Skeletal muscle satellite cell (primary cell): ENCODE results near the gene ALK.

Experiments used
- H3K27me3 ChIP-seq: 2 replicates; pipeline ENCODE4 v1.7.0; 2013; ENCODE audit warnings: low read length; ENCODE audit not compliant: control insufficient read depth, insufficient read depth
- H3K36me3 ChIP-seq: 2 replicates; pipeline ENCODE4 v1.7.0; 2013; ENCODE audit warnings: mild to moderate bottlenecking, control low read depth, low read length; ENCODE audit not compliant: insufficient read depth
- H3K4me1 ChIP-seq: 2 replicates; pipeline ENCODE4 v1.7.0; 2013; ENCODE audit warnings: low read length; ENCODE audit not compliant: control insufficient read depth, insufficient read depth
- H3K4me2 ChIP-seq: 2 replicates; pipeline ENCODE4 v1.7.0; 2013; ENCODE audit warnings: mild to moderate bottlenecking, low read length
- H3K4me3 ChIP-seq: 2 replicates; pipeline ENCODE4 v1.7.0; 2013; ENCODE audit warnings: low read length
- H3K9ac ChIP-seq: 2 replicates; pipeline ENCODE4 v1.7.0; 2013; ENCODE audit warnings: mild to moderate bottlenecking, low read depth, low read length, moderate library complexity
- H3K9me3 ChIP-seq: replicated peaks from 2 replicates; pipeline ENCODE4 v1.7.0; 2013; ENCODE audit warnings: mild to moderate bottlenecking, control low read depth, low read length

ALK gene

DNA sequence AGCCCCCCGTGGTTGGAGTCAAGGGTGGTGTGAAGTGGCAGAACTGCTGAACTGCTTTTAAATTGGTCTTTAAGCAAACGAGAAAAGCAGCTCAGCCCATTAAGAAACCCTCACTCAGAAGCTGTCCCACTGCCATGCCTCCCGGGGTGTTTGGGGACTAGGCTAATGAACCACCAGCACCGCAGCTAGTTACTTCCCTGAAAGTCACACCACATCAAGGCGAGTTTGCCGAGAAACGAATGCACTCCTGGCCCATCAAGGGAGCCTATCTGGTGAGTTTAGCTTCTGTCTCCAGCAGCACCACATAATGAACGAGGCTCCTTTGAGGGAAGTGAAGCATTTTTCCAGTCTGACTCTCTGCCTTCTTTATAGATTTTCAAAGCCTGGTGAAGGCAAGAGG is 14.6 kb upstream of the ALK start:
- no peaks in the 10 kb centered on the region for H3K9me3 ChIP-seq
- no peaks in the 10 kb centered on the region for H3K36me3 ChIP-seq
- H3K27me3 ChIP-seq, result peaks cover 5% of the 10 kb centered on the region
- no peak overlapping the region for H3K4me3 ChIP-seq
- H3K4me1 ChIP-seq, result no peaks in the 10 kb centered on the region
- no peak overlapping the region for H3K4me2 ChIP-seq
- H3K9ac ChIP-seq, result no peak overlapping the region

- no peaks in the 10 kb centered on the region for H3K4me1 ChIP-seq
- no peak overlapping the region for H3K4me2 ChIP-seq
- no peak overlapping the region for H3K4me3 ChIP-seq
- no peak overlapping the region for H3K9ac ChIP-seq
- H3K36me3 ChIP-seq, result no peaks in the 10 kb centered on the region
- no peaks in the 10 kb centered on the region for H3K9me3 ChIP-seq
- H3K27me3 ChIP-seq, result peaks cover 8% of the 10 kb centered on the region
These were observed 10.4 kb upstream of the ALK start for GRCh38 chr2:29931818-29932217.

DNA sequence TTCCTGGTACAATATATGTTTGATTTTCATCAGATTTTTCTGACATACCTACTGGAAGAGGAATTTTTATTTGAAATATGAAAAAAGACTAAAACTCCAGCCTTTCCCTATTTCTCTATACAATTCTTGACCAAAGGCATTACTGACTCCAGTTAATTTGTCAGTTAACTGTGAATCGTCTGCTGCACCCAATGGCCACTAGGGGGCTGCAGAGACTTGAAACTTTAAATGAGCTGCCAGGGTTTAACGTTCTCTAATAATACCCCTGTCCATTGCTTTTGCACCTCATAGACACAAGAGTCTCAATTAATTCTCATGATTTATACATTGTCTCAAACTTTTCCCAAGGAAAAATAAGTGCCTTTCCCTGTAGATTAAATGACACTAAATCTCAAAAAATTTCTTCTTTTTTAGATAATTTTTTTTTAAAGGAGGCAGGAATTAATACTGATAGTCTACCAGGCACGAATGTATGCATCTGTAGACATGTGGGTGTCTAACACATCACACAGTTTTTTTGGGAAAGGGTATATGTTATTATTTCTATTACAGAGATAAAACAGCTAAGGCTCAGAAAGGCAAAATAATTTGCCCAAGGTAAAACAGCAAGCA is 1.8 kb upstream of the ALK start:
- H3K4me3 ChIP-seq, result no peak overlapping the region
- peaks cover 44% of the 10 kb centered on the region for H3K27me3 ChIP-seq
- no peaks in the 10 kb centered on the region for H3K9me3 ChIP-seq
- H3K4me2 ChIP-seq, result no peak overlapping the region
- no peak overlapping the region for H3K9ac ChIP-seq
- H3K36me3 ChIP-seq, result no peaks in the 10 kb centered on the region
- peaks cover 8% of the 10 kb centered on the region for H3K4me1 ChIP-seq

DNA sequence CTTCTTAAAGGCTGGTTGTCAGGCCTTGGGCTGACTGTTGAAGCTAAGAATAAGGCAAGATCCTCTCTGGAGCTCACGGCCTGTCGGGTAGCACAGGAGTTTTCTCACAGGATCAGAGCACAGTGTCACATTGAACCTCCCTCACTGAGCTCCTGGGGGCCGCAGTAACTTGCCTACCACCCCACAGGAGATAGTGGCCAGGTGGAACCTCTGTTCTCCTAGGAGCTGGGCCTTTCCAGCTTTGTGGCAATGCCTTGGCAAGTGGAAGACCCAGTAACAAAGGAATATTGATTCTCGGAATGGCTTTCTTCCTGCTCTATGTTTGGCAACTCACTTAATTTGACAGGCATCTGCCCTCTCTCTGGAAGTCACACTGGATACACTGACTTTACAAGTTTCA is 1.2 kb upstream of the ALK start:
- H3K27me3 ChIP-seq, result peaks cover 48% of the 10 kb centered on the region
- H3K9ac ChIP-seq, result no peak overlapping the region
- H3K9me3 ChIP-seq, result no peaks in the 10 kb centered on the region
- no peaks in the 10 kb centered on the region for H3K36me3 ChIP-seq
- H3K4me2 ChIP-seq, result no peak overlapping the region
- H3K4me1 ChIP-seq, result peaks cover 8% of the 10 kb centered on the region
- H3K4me3 ChIP-seq, result no peak overlapping the region

DNA sequence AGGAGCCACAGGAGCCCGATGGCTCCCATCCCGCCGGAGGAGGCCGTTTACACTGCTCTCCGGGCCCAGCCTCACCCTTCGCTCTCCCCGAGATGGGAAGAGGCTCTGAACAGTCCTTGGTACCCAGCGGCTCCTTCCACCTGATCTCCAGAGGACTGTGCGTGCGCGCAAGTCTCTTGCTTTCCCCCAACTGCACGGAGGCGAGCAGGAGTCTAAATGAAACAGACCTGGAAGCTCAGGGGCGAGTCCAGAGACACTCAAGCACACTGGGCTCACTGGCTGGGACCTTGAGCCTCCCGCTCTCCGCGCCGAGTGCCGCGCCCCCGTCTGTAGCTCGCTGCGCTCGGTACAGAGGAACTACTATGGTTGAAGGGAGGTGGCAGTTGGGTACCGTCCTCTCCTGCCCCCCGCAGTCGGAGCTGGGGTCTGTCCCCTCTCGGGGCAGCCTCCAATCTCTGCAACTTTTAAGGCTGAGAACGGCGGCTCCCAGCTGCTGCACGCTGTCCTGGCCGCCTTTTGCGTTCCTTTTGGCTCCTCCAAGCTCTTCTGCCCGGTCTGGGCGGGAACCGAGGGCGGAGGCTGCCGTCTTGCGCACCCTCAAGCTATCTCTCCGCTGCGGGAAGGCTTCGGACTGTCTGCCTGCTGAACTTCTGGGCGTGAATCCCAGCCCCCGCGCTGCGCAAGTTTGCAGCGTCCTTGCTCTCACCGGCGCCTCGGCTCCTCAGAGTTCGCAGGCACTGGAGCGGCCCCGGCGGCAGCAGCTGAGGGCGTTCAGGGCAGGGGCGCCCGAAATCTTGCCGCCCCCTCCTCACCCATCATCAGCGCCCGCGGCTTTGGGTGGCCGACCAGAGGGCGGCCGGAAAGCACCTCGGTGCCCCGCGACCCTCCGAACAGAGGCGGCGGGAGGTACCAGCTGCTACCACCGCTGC is 491 bp downstream of the ALK start:
- peaks cover 48% of the 10 kb centered on the region for H3K27me3 ChIP-seq
- H3K9ac ChIP-seq, result no peak overlapping the region
- peak overlapping the region; percentile 52 for H3K4me3 ChIP-seq

GRCh38 chr2:29920130-29920577 is 1.2 kb downstream of the ALK start:
- peak overlapping the region; percentile 46 for H3K4me3 ChIP-seq
- H3K9ac ChIP-seq, result no peak overlapping the region
- peak overlapping the region; percentile 71 for H3K4me2 ChIP-seq
- peaks cover 8% of the 10 kb centered on the region for H3K4me1 ChIP-seq
- H3K9me3 ChIP-seq, result no peaks in the 10 kb centered on the region
- H3K27me3 ChIP-seq, result peaks cover 48% of the 10 kb centered on the region
- H3K36me3 ChIP-seq, result no peaks in the 10 kb centered on the region

More for the DNA sequence above, 491 bp downstream of the ALK start:
- Histone ChIP-seq H3K36me3 (no peaks in the 10 kb centered on the region), H3K4me1 (peaks cover 8% of the 10 kb centered on the region), H3K4me2 (peak overlapping the region; percentile 71), H3K9me3 (no peaks in the 10 kb centered on the region)

GRCh38 chr2:29918941-29919340 is 2.4 kb downstream of the ALK start:
- H3K9me3 ChIP-seq, result no peaks in the 10 kb centered on the region
- peaks cover 51% of the 10 kb centered on the region for H3K27me3 ChIP-seq

DNA sequence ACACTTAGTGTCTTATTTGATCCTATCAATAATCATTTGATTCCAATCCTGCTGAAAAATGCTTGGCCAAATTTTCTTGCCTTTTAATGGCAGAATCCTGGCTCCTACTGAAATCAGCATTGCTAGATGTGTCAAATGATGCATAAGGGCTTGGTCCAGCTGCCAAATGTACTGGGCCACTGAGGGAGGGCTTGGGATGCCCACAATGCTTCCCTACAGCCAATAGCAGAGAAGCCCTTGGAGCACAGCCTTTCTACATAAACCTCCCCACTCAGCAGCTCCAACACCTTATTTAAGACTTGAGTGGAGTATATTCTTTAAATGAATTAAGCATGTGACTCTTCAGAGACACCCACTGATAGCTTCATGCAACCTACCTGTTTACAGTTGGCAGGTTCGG is 3.6 kb downstream of the ALK start:
- Histone ChIP-seq H3K4me3 (no peak overlapping the region), H3K4me2 (no peak overlapping the region), H3K9me3 (no peaks in the 10 kb centered on the region), H3K4me1 (peaks cover 8% of the 10 kb centered on the region), H3K36me3 (no peaks in the 10 kb centered on the region), H3K9ac (no peak overlapping the region), H3K27me3 (peaks cover 55% of the 10 kb centered on the region)

More at GRCh38 chr2:29918941-29919340, 2.4 kb downstream of the ALK start:
- Histone ChIP-seq H3K4me2 (no peak overlapping the region), H3K9ac (no peak overlapping the region), H3K4me1 (peaks cover 8% of the 10 kb centered on the region), H3K4me3 (no peak overlapping the region), H3K36me3 (no peaks in the 10 kb centered on the region)

DNA sequence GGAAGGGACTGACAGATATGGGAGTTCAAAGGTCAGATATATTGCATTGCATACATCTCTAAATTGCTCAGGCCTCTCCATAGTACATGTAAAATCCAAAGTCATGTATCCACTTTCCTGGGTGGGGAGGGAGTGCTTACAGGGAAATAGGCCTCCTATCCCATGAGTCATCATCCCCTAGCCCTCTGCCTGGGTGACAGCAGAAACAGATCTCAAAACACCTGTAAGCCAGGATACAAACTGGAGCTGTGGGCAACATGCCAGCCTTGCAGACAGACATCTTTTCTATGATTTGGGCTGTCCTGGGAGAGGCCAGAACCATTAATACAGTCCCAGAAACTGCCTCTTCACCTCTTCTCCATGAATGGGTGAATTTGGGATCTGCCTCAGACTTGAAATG is 4.8 kb downstream of the ALK start:
- Histone ChIP-seq H3K9me3 (no peaks in the 10 kb centered on the region), H3K4me3 (no peak overlapping the region), H3K36me3 (no peaks in the 10 kb centered on the region), H3K27me3 (peaks cover 44% of the 10 kb centered on the region), H3K4me2 (no peak overlapping the region), H3K9ac (no peak overlapping the region), H3K4me1 (peaks cover 8% of the 10 kb centered on the region)

- H3K4me2 ChIP-seq, result no peak overlapping the region
- H3K27me3 ChIP-seq, result peaks cover 11% of the 10 kb centered on the region
- no peaks in the 10 kb centered on the region for H3K4me1 ChIP-seq
- H3K36me3 ChIP-seq, result no peaks in the 10 kb centered on the region
- no peaks in the 10 kb centered on the region for H3K9me3 ChIP-seq
- no peak overlapping the region for H3K9ac ChIP-seq
- H3K4me3 ChIP-seq, result no peak overlapping the region
These were observed 10.4 kb downstream of the ALK start for GRCh38 chr2:29910960-29911359.

- no peak overlapping the region for H3K4me3 ChIP-seq
- H3K9me3 ChIP-seq, result no peaks in the 10 kb centered on the region
- H3K4me2 ChIP-seq, result no peak overlapping the region
- no peaks in the 10 kb centered on the region for H3K4me1 ChIP-seq
- no peaks in the 10 kb centered on the region for H3K36me3 ChIP-seq
- no peak overlapping the region for H3K9ac ChIP-seq
- H3K27me3 ChIP-seq, result peaks cover 16% of the 10 kb centered on the region
These were observed 10.9 kb downstream of the ALK start for GRCh38 chr2:29910465-29910864.
